Colon (tissue), 2 donors: ENCODE results near the gene ZNF280A.

Experiments
- FAIRE-seq: peaks from 2 replicates; lab custom pipeline; 2012; peaks lifted over from hg19 to GRCh38; lab: Jason Lieb, UNC
- donor health status: control.
- donor health status: control.

ZNF280A gene

DNA sequence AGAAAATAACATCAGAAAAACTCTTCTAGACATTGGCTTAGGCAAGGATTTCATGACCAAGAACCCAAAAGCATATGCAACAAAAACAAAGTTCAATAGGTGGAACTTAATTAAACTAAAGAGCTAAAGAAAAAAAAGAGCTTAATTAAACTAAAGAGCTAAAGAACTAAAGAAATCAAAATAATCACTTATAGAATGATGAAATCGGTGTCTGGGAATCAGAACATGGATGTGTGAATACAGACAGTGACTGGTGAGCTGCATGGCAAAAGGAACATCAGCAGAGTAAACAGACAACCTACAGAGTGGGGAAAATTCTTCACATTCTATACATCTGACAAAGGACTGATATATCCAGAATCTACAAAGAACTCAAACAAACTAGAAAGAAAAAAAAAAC, 53.0 kb downstream of the ZNF280A start:
- no peak for FAIRE-seq

DNA sequence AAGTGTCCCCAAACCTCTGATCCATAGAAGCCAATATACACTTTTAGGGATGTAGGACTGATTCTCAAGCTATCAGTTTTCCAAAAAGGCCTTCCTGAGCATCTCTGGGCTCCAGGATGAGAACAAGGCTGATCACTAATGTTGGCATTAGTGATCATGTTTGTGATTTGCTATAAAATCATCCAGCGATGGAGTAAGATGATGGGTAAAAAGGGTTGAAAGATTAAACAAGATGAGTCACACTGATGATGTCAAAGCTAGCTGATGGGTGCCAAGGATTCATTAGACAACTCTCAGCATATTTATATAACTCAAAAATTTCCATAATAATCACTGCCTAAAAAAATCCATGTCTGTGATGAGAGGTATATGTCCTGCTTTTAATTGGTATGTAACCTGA, 54.3 kb downstream of the ZNF280A start:
- FAIRE-seq: no peak

DNA sequence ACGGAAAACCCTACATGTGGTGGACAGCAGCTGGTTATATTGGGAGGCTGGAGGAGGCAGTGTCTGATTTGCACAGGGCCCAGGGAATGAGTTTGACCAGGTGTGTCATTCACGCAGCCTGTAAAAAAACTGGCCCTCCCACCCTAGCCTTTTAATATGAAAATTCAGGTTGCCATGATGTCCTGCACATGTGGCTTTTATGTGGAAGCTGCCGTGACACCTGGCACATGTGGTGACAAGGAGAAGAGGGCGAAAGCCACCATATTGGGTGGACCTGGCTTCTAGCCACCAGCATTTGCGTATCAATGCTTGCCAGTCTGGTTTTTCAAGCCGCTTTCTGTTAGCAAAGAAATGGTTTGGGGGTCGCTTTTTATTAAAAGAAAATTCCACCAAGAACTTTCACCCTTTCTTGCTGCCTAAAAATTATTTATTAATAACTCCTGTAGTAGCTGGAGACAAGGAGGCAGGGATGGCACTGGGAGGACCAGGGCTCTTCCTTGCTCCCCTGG, 54.9 kb downstream of the ZNF280A start:
- FAIRE-seq: no peak

DNA sequence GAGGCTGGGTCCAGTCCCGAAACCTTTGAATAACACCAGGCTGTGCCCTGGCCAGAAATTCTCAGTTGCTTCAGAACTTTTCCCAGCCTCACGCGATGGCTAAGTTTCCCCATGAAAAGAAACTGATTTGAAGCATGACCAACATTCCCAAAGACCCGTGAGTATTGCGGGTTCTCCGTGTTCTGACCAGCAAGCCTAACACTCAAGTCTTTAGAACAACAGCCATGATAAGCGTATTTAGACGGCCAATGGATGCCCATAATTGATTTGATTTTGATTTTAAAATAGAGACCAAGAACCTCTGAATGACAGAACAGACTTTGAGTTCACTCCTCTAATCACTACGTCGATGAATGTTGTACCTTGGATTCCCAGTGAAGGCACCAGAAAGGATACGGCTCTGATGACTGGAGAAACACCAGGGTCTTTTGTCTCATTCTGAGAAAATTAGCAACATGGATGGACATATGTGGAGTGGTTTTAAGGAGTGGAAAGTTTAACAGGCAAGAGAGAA, 55.5 kb downstream of the ZNF280A start:
- FAIRE-seq: no peak

DNA sequence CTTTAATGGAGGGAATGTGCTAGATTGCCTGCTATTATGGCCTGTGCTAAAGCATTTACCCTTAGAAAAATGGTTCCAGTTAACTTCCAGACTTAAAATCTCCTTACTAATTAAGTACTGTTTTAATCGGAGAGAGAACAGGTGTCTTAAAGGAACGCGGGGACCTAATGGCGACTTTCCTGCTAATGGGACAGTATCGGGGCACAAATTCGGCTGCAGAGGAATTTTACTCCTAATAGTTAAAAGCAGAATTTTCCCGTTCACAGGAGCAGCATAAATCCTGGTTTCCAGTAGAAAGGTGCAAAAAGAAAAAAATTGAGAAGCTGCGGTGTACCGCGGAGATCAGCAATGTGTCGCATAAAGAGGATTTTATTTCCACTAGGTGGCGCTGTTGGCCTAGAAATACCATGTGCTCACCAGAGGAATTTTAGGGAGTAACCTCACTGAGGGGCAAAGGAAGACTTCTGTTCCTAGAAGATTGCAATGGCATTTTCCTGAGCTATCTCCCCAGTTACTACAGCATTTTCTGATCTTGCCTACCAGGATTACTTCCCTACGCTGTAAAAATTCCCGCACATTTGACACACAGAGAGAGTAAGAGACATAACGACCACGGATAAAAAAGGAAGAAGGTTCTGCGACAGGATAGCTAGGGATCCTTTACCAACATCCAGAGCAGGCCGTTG, 56.1 kb downstream of the ZNF280A start:
- FAIRE-seq: no peak
